Measurements from ENCODE around the gene NRAP. TPM values are rescaled to one million over a fixed set of nuclear protein-coding genes. Genes with fewer than 3 reads are reported as not detected.

The NRAP gene
- total RNA-seq, 1 experiment from 2014 or later = not detected

- no peak for DNase-seq
- CTCF ChIA-PET = no interaction called here
- Mint-ChIP-seq H3K4me3 (ENCODE audit: low read depth, unreplicated experiment) (no peak overlapping the region), H3K4me1 (ENCODE audit: low read depth, unreplicated experiment) (no peaks in the 10 kb centered on the region), H3K27me3 (ENCODE audit: unreplicated experiment) (peaks cover 62% of the 10 kb centered on the region), H3K27ac (ENCODE audit: unreplicated experiment) (no peak overlapping the region), H3K36me3 (ENCODE audit: insufficient read depth, unreplicated experiment) (no peaks in the 10 kb centered on the region), H3K9me3 (ENCODE audit: low read depth, unreplicated experiment) (no peaks in the 10 kb centered on the region)
- no peak for TF ChIP-seq CTCF (IDR thresholded peaks at IDR 0.05; ENCODE audit: unreplicated experiment)
- BruUV-seq (replicated peaks) = no TSS peak
- intact Hi-C loops (cut with micrococcal nuclease; ENCODE audit: unreplicated experiment) = no loop called here
Measured at GRCh38 chr10:113641702-113642101, 22.1 kb downstream of the NRAP start.

GRCh38 chr10:113639966-113640365, 23.9 kb downstream of the NRAP start:
- Mint-ChIP-seq H3K27me3 (ENCODE audit: unreplicated experiment) (peaks cover 64% of the 10 kb centered on the region), H3K9me3 (ENCODE audit: low read depth, unreplicated experiment) (no peaks in the 10 kb centered on the region), H3K27ac (ENCODE audit: unreplicated experiment) (no peak overlapping the region), H3K4me3 (ENCODE audit: low read depth, unreplicated experiment) (no peak overlapping the region), H3K4me1 (ENCODE audit: low read depth, unreplicated experiment) (no peaks in the 10 kb centered on the region), H3K36me3 (ENCODE audit: insufficient read depth, unreplicated experiment) (no peaks in the 10 kb centered on the region)
- intact Hi-C loops (cut with micrococcal nuclease; ENCODE audit: unreplicated experiment) = no loop called here
- no peak for TF ChIP-seq CTCF (IDR thresholded peaks at IDR 0.05; ENCODE audit: unreplicated experiment)
- DNase-seq = no peak
- BruUV-seq (replicated peaks) = no TSS peak
- CTCF ChIA-PET = no interaction called here

- no peak for DNase-seq
- no peak overlapping the region for H3K4me3 Mint-ChIP-seq (ENCODE audit: low read depth, unreplicated experiment)
- TF ChIP-seq CTCF (IDR thresholded peaks at IDR 0.05; ENCODE audit: unreplicated experiment) = no peak
- intact Hi-C loops (cut with micrococcal nuclease; ENCODE audit: unreplicated experiment) = no loop called here
- no peaks in the 10 kb centered on the region for H3K4me1 Mint-ChIP-seq (ENCODE audit: low read depth, unreplicated experiment)
- no peaks in the 10 kb centered on the region for H3K36me3 Mint-ChIP-seq (ENCODE audit: insufficient read depth, unreplicated experiment)
- no peaks in the 10 kb centered on the region for H3K9me3 Mint-ChIP-seq (ENCODE audit: low read depth, unreplicated experiment)
- CTCF ChIA-PET = no interaction called here
- peaks cover 59% of the 10 kb centered on the region for H3K27me3 Mint-ChIP-seq (ENCODE audit: unreplicated experiment)
- no peak overlapping the region for H3K27ac Mint-ChIP-seq (ENCODE audit: unreplicated experiment)
- BruUV-seq (replicated peaks) = no TSS peak
Measured at GRCh38 chr10:113631684-113632367, 32.0 kb downstream of the NRAP start.

GRCh38 chr10:113630929-113631533, 32.8 kb downstream of the NRAP start:
- H3K4me1 Mint-ChIP-seq (ENCODE audit: low read depth, unreplicated experiment) = no peaks in the 10 kb centered on the region
- no peak overlapping the region for H3K27ac Mint-ChIP-seq (ENCODE audit: unreplicated experiment)
- no TSS peak for BruUV-seq (replicated peaks)
- intact Hi-C loops (cut with micrococcal nuclease; ENCODE audit: unreplicated experiment) = no loop called here
- no peaks in the 10 kb centered on the region for H3K9me3 Mint-ChIP-seq (ENCODE audit: low read depth, unreplicated experiment)
- DNase-seq = no peak
- TF ChIP-seq CTCF (IDR thresholded peaks at IDR 0.05; ENCODE audit: unreplicated experiment) = no peak
- CTCF ChIA-PET = interaction anchor here (0.6 kb wide), 1 partner anchor 1386 kb away, joined by 3 read pairs; no protein-coding TSS in a partner anchor
- H3K36me3 Mint-ChIP-seq (ENCODE audit: insufficient read depth, unreplicated experiment) = no peaks in the 10 kb centered on the region
- peaks cover 59% of the 10 kb centered on the region for H3K27me3 Mint-ChIP-seq (ENCODE audit: unreplicated experiment)
- no peak overlapping the region for H3K4me3 Mint-ChIP-seq (ENCODE audit: low read depth, unreplicated experiment)
